Measurements from ENCODE around the gene TRIM8. TPM values are rescaled to one million over a fixed set of nuclear protein-coding genes. Genes with fewer than 3 reads are reported as not detected.

Gene TRIM8
- total and polyA plus RNA-seq, 2 donors (not counting 3 experiments of a cell fraction or from before 2014, with no cell fraction given): 74.1 to 114 TPM

DNA sequence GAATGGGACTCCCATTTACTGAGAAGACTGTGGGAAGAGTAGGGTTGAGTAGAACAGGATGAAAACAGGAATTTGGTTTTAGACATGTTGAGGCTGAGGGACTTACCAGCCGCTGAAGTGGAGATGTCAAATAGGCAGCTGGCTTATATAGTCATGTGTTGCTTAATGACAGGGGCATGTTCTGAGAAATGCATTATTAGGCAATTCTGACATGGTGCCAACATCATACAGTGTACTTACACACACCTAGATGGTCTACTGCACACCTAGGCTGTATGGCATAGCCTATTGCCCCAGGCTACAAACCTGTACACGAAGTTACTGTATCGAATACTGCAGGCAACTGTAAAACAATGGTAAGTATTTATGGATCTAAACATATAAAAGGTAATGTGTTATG, 52.5 kb downstream of the TRIM8 start:
- Histone ChIP-seq H3K9me1 (replicated peaks; ENCODE audit: control insufficient read depth, extremely low read depth, insufficient read depth, low read length) (no peaks in the 10 kb centered on the region), H3K4me2 (ENCODE audit: insufficient read depth, low read length) (no peak overlapping the region), H2AFZ (ENCODE audit: low read depth, low read length) (no peak overlapping the region), H3K9ac (replicated peaks; ENCODE audit: extremely low read depth, insufficient read depth, low read length) (no peak overlapping the region), H3K36me3 (ENCODE audit: control insufficient read depth in 2 of 2, extremely low read depth in 1 of 2, insufficient read depth in 2 of 2, low read length in 2 of 2) (peaks cover 2 to 3% of the 10 kb centered on the region in 2 experiments), H3K79me2 (ENCODE audit: control insufficient read depth, insufficient read depth, low read length) (no peaks in the 10 kb centered on the region), H3K4me1 (ENCODE audit: control insufficient read depth, extremely low read depth, insufficient read depth, low read length) (no peaks in the 10 kb centered on the region), H3K9me3 (replicated peaks; ENCODE audit: control insufficient read depth, insufficient read depth, low read length) (no peaks in the 10 kb centered on the region), H3K27me3 (ENCODE audit: control insufficient read depth in 2 of 2, insufficient read depth in 2 of 2, low read length in 2 of 2) (no peaks in the 10 kb centered on the region), H3K4me3 (replicated peaks in 1 of 3; ENCODE audit: insufficient read depth in 1 of 3, low read depth in 1 of 3, low read length in 3 of 3) (no peak overlapping the region), H3K27ac (ENCODE audit: insufficient read depth, low read depth, low read length) (no peak overlapping the region), H4K20me1 (replicated peaks; ENCODE audit: control insufficient read depth, extremely low read depth, insufficient read depth, low read length) (no peaks in the 10 kb centered on the region)
- intact Hi-C loops (cut with micrococcal nuclease) (no loop called here), dilution Hi-C loops (cut with MboI; ENCODE audit: extremely low pct_ligation_motif_present, low sequenced_read_pairs) (no loop called here)
- no TSS peak for BruUV-seq (replicated peaks)
- no peak for DNase-seq (ENCODE audit: low read depth, low spot score)
- CTCF ChIA-PET: interaction anchor here (1.2 to 1.3 kb wide), 2 partner anchors 14 to 32 kb away, joined by 3 to 6 read pairs; no protein-coding TSS in a partner anchor
- TF ChIP-seq EZH2 (IDR thresholded peaks at IDR 0.05; ENCODE audit: borderline replicate concordance, low read depth, low read length, severe bottlenecking): no peak
- TF ChIP-seq, protein P1, sequence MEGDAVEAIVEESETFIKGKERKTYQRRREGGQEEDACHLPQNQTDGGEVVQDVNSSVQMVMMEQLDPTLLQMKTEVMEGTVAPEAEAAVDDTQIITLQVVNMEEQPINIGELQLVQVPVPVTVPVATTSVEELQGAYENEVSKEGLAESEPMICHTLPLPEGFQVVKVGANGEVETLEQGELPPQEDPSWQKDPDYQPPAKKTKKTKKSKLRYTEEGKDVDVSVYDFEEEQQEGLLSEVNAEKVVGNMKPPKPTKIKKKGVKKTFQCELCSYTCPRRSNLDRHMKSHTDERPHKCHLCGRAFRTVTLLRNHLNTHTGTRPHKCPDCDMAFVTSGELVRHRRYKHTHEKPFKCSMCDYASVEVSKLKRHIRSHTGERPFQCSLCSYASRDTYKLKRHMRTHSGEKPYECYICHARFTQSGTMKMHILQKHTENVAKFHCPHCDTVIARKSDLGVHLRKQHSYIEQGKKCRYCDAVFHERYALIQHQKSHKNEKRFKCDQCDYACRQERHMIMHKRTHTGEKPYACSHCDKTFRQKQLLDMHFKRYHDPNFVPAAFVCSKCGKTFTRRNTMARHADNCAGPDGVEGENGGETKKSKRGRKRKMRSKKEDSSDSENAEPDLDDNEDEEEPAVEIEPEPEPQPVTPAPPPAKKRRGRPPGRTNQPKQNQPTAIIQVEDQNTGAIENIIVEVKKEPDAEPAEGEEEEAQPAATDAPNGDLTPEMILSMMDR (IDR thresholded peaks at IDR 0.05; ENCODE audit: extremely low read depth in 1 of 2, insufficient read depth in 1 of 2, low read depth in 1 of 2, low read length in 2 of 2): no peak
- TF ChIP-seq, protein P2, sequence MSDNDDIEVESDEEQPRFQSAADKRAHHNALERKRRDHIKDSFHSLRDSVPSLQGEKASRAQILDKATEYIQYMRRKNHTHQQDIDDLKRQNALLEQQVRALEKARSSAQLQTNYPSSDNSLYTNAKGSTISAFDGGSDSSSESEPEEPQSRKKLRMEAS (IDR thresholded peaks at IDR 0.05; ENCODE audit: insufficient read depth, insufficient read length): no peak
- POLR2A ChIA-PET: no interaction called here
- FAIRE-seq: no peak

DNA sequence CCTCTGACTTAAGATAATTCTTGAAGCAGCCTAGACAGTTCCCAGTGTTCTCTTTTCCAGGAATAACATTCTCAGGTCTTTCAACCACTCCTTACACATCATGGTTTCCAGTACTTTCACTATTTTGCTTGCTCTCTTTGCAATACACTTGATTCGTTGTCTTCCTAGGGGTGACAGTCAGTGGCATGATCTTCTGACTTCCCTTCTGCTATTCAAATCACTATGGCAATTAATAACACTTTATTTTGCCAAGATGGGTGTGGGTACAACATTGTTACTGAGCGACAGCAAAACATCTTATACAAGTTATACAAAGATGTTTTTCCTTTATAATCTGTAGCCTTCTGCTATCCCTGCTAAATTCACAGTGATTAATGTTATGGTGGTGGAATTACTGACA, 54.6 kb downstream of the TRIM8 start:
- DNase-seq (ENCODE audit: low read depth, low spot score) (no peak), FAIRE-seq (no peak)
- Histone ChIP-seq H3K79me2 (ENCODE audit: control insufficient read depth, insufficient read depth, low read length) (no peaks in the 10 kb centered on the region), H3K9me3 (replicated peaks; ENCODE audit: control insufficient read depth, insufficient read depth, low read length) (no peaks in the 10 kb centered on the region), H3K4me2 (ENCODE audit: insufficient read depth, low read length) (no peak overlapping the region), H3K4me1 (ENCODE audit: control insufficient read depth, extremely low read depth, insufficient read depth, low read length) (no peaks in the 10 kb centered on the region), H3K9ac (replicated peaks; ENCODE audit: extremely low read depth, insufficient read depth, low read length) (no peak overlapping the region), H4K20me1 (replicated peaks; ENCODE audit: control insufficient read depth, extremely low read depth, insufficient read depth, low read length) (no peaks in the 10 kb centered on the region), H3K4me3 (replicated peaks in 1 of 3; ENCODE audit: insufficient read depth in 1 of 3, low read depth in 1 of 3, low read length in 3 of 3) (no peak overlapping the region), H3K36me3 (ENCODE audit: control insufficient read depth in 2 of 2, extremely low read depth in 1 of 2, insufficient read depth in 2 of 2, low read length in 2 of 2) (peaks cover 2 to 3% of the 10 kb centered on the region in 2 experiments), H2AFZ (ENCODE audit: low read depth, low read length) (no peak overlapping the region), H3K27ac (ENCODE audit: insufficient read depth, low read depth, low read length) (no peak overlapping the region), H3K27me3 (ENCODE audit: control insufficient read depth in 2 of 2, insufficient read depth in 2 of 2, low read length in 2 of 2) (no peaks in the 10 kb centered on the region), H3K9me1 (replicated peaks; ENCODE audit: control insufficient read depth, extremely low read depth, insufficient read depth, low read length) (no peaks in the 10 kb centered on the region)
- TF ChIP-seq POLR2A (IDR thresholded peaks at IDR 0.05; ENCODE audit: low read depth, low read length) (no peak), MYC (IDR thresholded peaks at IDR 0.05; ENCODE audit: low read depth, low read length) (no peak), POLR2AphosphoS5 (IDR thresholded peaks at IDR 0.05; ENCODE audit: insufficient read depth, low read depth, low read length) (no peak), GATA2 (IDR thresholded peaks at IDR 0.05; ENCODE audit: insufficient read depth, insufficient read length, low read depth, low read length) (no peak), EZH2 (IDR thresholded peaks at IDR 0.05; ENCODE audit: borderline replicate concordance, low read depth, low read length, severe bottlenecking) (no peak), FOS (IDR thresholded peaks at IDR 0.05; ENCODE audit: borderline replicate concordance, insufficient read depth, low read length) (no peak), JUN (IDR thresholded peaks at IDR 0.05; ENCODE audit: borderline replicate concordance, insufficient read depth, insufficient read length, low read depth) (no peak)
- TF ChIP-seq, protein P1 (IDR thresholded peaks at IDR 0.05; ENCODE audit: extremely low read depth in 1 of 2, insufficient read depth in 1 of 2, low read depth in 1 of 2, low read length in 2 of 2): no peak
- TF ChIP-seq, protein P2 (IDR thresholded peaks at IDR 0.05; ENCODE audit: insufficient read depth, insufficient read length): no peak
- ChIA-PET CTCF (interaction anchor here (2.4 kb wide), 1 partner anchor 15 kb away, joined by 9 read pairs; the partner anchor contains the start of genes ARL3 and SFXN2), POLR2A (no interaction called here)
- no TSS peak for BruUV-seq (replicated peaks)
- dilution Hi-C loops (cut with MboI; ENCODE audit: extremely low pct_ligation_motif_present, low sequenced_read_pairs): no loop called here
- intact Hi-C loops (cut with micrococcal nuclease): no loop called here

Data from endothelial cell of umbilical vein (primary cell).